Retinal pigment epithelial cell (primary cell): ENCODE data around the gene TRIM67.
"Not testable (repeated sequence)": the region's sequence is repeated elsewhere in the genome, so short reads cannot be mapped to it uniquely, and the experiment has no call there.

Experiments used
- DNase-seq: peaks from one replicate; pipeline ENCODE4 v3.0.0-alpha.2; 2010; ENCODE audit warnings: low read depth
- H3K4me3 ChIP-seq: 2 replicates; pipeline ENCODE4 v1.5.1; 2011; ENCODE audit warnings: mild to moderate bottlenecking, low read length, control low read depth, moderate library complexity
- TF ChIP-seq, protein P1 (sequence below): conservative IDR thresholded peaks from 2 replicates; pipeline ENCODE4 v1.5.1; 2011; ENCODE audit warnings: low read depth, low read length, control low read depth, inconsistent platforms

The TRIM67 gene

DNA sequence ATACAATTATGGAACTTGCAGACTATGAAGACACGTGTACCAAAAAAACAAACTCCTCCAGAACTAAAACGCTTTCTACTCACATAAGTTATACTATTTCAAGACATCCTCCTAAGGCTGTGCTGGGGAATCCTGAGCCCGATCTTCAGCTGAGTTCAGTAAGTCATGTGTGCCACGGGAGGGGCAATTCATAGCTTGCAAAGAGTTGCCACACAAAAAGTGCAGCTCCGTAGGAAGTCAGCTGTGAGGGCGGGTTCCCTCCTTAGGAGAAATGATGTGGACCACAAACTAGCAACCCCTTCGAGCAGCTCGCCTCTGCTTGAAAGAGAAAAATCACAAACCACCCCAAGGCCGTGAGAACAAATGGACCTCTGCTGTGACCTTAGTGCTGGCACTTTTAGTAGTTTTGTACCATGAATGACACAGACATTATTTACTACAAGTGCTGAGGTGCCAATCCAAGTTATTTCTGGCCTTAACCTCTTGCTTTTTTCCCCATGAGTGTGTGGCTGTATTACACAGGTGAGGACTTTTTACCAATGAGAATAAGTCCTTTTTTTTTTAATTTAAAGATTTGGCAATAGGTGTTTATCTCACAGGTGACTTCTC is 35.8 kb upstream of the TRIM67 start:
- H3K4me3 ChIP-seq, result no peak overlapping the region
- TF ChIP-seq, protein P1, sequence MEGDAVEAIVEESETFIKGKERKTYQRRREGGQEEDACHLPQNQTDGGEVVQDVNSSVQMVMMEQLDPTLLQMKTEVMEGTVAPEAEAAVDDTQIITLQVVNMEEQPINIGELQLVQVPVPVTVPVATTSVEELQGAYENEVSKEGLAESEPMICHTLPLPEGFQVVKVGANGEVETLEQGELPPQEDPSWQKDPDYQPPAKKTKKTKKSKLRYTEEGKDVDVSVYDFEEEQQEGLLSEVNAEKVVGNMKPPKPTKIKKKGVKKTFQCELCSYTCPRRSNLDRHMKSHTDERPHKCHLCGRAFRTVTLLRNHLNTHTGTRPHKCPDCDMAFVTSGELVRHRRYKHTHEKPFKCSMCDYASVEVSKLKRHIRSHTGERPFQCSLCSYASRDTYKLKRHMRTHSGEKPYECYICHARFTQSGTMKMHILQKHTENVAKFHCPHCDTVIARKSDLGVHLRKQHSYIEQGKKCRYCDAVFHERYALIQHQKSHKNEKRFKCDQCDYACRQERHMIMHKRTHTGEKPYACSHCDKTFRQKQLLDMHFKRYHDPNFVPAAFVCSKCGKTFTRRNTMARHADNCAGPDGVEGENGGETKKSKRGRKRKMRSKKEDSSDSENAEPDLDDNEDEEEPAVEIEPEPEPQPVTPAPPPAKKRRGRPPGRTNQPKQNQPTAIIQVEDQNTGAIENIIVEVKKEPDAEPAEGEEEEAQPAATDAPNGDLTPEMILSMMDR, result no peak
- DNase-seq, result no peak

DNA sequence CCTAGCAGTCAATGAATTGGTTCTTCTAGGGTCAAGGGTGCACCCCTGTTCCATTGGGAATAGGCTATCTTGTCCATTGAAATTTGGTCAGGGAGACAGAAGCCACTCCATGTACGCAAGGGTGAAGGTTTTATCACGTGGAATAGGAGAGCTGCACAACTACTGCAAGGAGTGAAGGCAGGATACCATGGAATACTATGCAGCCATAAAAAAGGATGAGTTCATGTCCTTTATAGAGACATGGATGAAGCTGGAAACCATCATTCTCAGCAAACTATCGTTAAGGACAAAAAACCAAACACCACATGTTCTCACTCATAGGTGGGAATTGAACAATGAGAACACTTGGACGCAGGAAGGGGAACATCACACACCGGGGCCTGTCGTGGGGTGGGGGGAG is 34.8 kb upstream of the TRIM67 start:
- not testable (repeated sequence) for DNase-seq, H3K4me3 ChIP-seq

DNA sequence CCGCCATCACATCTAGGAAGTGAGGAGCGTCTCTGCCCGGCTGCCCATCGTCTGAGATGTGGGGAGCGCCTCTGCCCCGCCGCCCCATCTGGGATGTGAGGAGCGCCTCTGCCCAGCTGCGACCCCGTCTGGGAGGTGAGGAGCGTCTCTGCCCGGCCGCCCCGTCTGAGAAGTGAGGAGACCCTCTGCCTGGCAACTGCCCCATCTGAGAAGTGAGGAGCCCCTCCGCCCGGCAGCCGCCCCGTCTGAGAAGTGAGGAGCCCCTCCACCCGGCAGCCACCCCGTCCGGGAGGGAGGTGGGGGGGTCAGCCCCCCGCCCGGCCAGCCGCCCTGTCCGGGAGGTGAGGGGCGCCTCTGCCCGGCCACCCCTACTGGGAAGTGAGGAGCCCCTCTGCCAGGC is 33.4 kb upstream of the TRIM67 start:
- DNase-seq, H3K4me3 ChIP-seq: not testable (repeated sequence)

DNA sequence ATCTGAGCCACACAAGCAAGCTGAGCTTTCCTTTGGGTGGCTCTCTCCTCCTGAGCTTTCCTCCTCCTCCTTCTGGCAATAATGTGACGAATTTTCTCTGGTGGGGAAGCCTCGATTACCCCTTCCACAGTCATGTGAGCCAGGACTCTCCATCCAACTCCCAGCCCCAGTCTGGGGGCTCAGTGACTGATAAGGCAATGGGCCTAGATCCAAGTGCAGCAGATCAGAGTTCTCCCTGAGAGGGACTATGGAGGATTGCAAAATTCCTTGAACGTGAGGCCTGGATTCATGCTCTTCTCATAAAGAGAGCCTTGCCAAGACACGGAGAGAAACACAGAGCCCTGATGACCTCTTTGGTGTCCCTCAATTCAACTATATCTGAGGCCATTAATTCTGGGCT is 31.3 kb upstream of the TRIM67 start:
- H3K4me3 ChIP-seq, result no peak overlapping the region
- TF ChIP-seq, protein P1, result no peak
- DNase-seq, result no peak

GRCh38 chr1:231132591-231132990 is 29.3 kb upstream of the TRIM67 start:
- not testable (repeated sequence) for DNase-seq, H3K4me3 ChIP-seq

GRCh38 chr1:231134624-231135023 is 27.2 kb upstream of the TRIM67 start:
- no peak for DNase-seq
- H3K4me3 ChIP-seq, result no peak overlapping the region
- TF ChIP-seq, protein P1, result no peak

DNA sequence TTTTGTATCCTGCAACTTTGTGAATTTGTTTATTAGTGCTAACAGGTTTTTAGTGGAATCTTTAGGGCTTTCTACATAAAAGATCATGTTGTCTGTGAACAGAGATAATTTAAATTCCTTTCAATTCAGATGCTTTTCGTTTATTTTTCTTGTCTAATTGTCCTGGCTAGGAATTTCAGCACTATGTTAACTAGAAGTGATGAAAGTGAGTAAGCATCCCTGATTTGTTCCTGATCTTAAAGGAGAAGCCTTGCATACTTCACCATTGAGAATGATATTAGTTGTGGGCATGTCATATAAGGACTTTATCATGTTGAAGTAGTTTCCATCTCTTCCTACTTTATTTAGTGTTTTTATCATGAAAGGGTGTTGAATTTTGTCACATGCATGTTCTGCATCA is 23.6 kb upstream of the TRIM67 start:
- TF ChIP-seq, protein P1, result no peak
- H3K4me3 ChIP-seq, result no peak overlapping the region
- DNase-seq, result no peak

DNA sequence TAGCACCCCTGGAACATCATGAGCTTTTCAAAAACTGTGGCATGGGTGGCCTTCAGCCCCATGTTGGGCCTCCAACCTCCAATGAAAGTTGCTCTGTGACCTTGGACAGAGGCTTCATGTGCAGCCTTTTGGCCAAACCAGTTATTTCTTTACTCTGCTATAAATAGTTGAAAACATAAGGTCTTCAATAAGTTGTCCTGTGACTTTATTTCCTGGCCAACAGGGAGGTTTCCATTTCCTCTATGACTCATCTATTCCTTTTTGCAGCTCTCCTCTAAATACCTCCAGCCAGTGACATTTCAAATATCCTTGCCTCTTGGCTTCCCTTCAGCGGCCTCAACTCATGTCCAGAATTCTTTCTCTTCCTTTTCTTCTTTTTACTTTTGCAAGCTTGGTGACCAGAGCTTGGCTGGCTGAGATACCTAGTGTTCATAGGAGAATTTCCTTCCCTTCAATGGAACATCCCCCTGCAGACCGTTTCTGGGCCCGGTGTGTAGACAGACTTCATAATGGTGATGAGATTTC is 22.7 kb upstream of the TRIM67 start:
- TF ChIP-seq, protein P1, result no peak
- DNase-seq, result peak; percentile 66
- H3K4me3 ChIP-seq, result no peak overlapping the region
